ENCODE results near the gene MNAT1. TPM values are rescaled to one million over a fixed set of nuclear protein-coding genes. Genes with fewer than 3 reads are reported as not detected.

Gene MNAT1
- total and polyA plus RNA-seq, 9 of the 15 experiments (the other 6 are each of a cell fraction or from before 2014, with no cell fraction given) = 37.8 to 83.3 (median 60.4) TPM

GRCh38 chr14:60989599-60989998, 255.0 kb downstream of the MNAT1 start (continued):
- TF ChIP-seq ZBTB12 (CRISPR knock-in tag; IDR thresholded peaks at IDR 0.05) = no peak
- TF ChIP-seq, protein P1, sequence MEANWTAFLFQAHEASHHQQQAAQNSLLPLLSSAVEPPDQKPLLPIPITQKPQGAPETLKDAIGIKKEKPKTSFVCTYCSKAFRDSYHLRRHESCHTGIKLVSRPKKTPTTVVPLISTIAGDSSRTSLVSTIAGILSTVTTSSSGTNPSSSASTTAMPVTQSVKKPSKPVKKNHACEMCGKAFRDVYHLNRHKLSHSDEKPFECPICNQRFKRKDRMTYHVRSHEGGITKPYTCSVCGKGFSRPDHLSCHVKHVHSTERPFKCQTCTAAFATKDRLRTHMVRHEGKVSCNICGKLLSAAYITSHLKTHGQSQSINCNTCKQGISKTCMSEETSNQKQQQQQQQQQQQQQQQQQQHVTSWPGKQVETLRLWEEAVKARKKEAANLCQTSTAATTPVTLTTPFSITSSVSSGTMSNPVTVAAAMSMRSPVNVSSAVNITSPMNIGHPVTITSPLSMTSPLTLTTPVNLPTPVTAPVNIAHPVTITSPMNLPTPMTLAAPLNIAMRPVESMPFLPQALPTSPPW (CRISPR knock-in tag; IDR thresholded peaks at IDR 0.05) = peak; percentile 38
- TF ChIP-seq ZNF282 (CRISPR knock-in tag; IDR thresholded peaks at IDR 0.05) = no peak
- TF ChIP-seq DACH1 (IDR thresholded peaks at IDR 0.05; ENCODE audit: partially characterized antibody) = no peak
- no peak for TF ChIP-seq CXXC5 (CRISPR knock-in tag; IDR thresholded peaks at IDR 0.05)
- no peak for TF ChIP-seq ELF1 (tag; IDR thresholded peaks at IDR 0.05)
- TF ChIP-seq GTF2E2 (tag; IDR thresholded peaks at IDR 0.05) = no peak
- no peak for TF ChIP-seq CBX3 (IDR thresholded peaks at IDR 0.05; ENCODE audit: borderline replicate concordance in 1 of 2, low read length in 2 of 2)
- TF ChIP-seq DMBX1 (CRISPR knock-in tag; IDR thresholded peaks at IDR 0.05; ENCODE audit: borderline replicate concordance) = peak; percentile 49; the same call in 1 of the 2 replicates
- no peak for TF ChIP-seq AFF4 (CRISPR knock-in tag; IDR thresholded peaks at IDR 0.05)
- no peak for TF ChIP-seq NFXL1 (CRISPR knock-in tag; IDR thresholded peaks at IDR 0.05)
- TF ChIP-seq SMAD3 (CRISPR knock-in tag; conservative IDR thresholded peaks at IDR 0.05) = no peak
- TF ChIP-seq ZNF324 (CRISPR knock-in tag; IDR thresholded peaks at IDR 0.05) = no peak
- TF ChIP-seq ZNF239 (CRISPR knock-in tag; IDR thresholded peaks at IDR 0.05) = no peak
- peak; percentile 75 for TF ChIP-seq MEIS2 (IDR thresholded peaks at IDR 0.05; ENCODE audit: partially characterized antibody)
- TF ChIP-seq ZNF586 (CRISPR knock-in tag; conservative IDR thresholded peaks at IDR 0.05) = no peak
- TF ChIP-seq MBD1 (CRISPR knock-in tag; IDR thresholded peaks at IDR 0.05) = no peak
- TF ChIP-seq, protein P2, sequence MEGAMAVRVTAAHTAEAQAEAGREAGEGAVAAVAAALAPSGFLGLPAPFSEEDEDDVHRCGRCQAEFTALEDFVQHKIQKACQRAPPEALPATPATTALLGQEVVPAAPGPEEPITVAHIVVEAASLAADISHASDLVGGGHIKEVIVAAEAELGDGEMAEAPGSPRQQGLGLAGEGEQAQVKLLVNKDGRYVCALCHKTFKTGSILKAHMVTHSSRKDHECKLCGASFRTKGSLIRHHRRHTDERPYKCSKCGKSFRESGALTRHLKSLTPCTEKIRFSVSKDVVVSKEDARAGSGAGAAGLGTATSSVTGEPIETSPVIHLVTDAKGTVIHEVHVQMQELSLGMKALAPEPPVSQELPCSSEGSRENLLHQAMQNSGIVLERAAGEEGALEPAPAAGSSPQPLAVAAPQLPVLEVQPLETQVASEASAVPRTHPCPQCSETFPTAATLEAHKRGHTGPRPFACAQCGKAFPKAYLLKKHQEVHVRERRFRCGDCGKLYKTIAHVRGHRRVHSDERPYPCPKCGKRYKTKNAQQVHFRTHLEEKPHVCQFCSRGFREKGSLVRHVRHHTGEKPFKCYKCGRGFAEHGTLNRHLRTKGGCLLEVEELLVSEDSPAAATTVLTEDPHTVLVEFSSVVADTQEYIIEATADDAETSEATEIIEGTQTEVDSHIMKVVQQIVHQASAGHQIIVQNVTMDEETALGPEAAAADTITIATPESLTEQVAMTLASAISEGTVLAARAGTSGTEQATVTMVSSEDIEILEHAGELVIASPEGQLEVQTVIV (CRISPR knock-in tag; IDR thresholded peaks at IDR 0.05; ENCODE audit: borderline replicate concordance) = no peak
- TF ChIP-seq SMAD4 (CRISPR knock-in tag; conservative IDR thresholded peaks at IDR 0.05) = peak; percentile 64

Measured in K562 (cell line).